DOHH2 (cell line): ENCODE measurements around the gene NEURL3.

Source experiments
- H3F3A ChIP-seq: fragments of 200-600 bp; sonication (generic), shearing (Covaris generic); 2 replicates; pipeline ENCODE4 v1.6.0; 2016; ENCODE audit warnings: antibody characterized with exemption, mild to moderate bottlenecking; ENCODE audit not compliant: control insufficient read depth, insufficient read depth
- H3K27ac ChIP-seq: fragments of 200-600 bp; sonication (generic); 2 replicates; pipeline ENCODE4 v1.5.1; 2014; ENCODE audit warnings: low read depth, mild to moderate bottlenecking, low read length, moderate library complexity
- H3K27me3 ChIP-seq: fragments of 200-600 bp; sonication (generic); 2 replicates; pipeline ENCODE4 v1.6.1; 2014; ENCODE audit warnings: mild to moderate bottlenecking, low read length, mixed read lengths; ENCODE audit not compliant: control insufficient read depth
- H3K36me3 ChIP-seq: fragments of 200-600 bp; sonication (generic); 2 replicates; pipeline ENCODE4 v1.6.1; 2014; ENCODE audit warnings: mild to moderate bottlenecking, low read length, moderate library complexity, mixed read lengths; ENCODE audit not compliant: control insufficient read depth
- H3K4me1 ChIP-seq: fragments of 200-600 bp; sonication (generic); 2 replicates; pipeline ENCODE4 v1.6.1; 2014; ENCODE audit warnings: mild to moderate bottlenecking, low read length, mixed read lengths; ENCODE audit not compliant: control insufficient read depth
- H3K4me2 ChIP-seq: fragments of 200-600 bp; sonication (generic); 2 replicates; pipeline ENCODE4 v1.6.0; 2014; ENCODE audit warnings: mild to moderate bottlenecking, low read length, moderate library complexity
- H3K4me3 ChIP-seq: fragments of 200-600 bp; sonication (generic); 2 replicates; pipeline ENCODE4 v1.5.1; 2014; ENCODE audit warnings: mild to moderate bottlenecking, low read length, mixed read lengths
- H3K79me2 ChIP-seq: fragments of 200-600 bp; sonication (generic); 2 replicates; pipeline ENCODE4 v1.6.1; 2014; ENCODE audit warnings: mild to moderate bottlenecking, low read length, mixed read lengths; ENCODE audit not compliant: control insufficient read depth
- H3K9me2 ChIP-seq: fragments of 200-600 bp; sonication (generic); replicated peaks from 2 replicates; pipeline ENCODE4 v1.6.1; 2014; ENCODE audit warnings: mild to moderate bottlenecking, low read length, mixed read lengths; ENCODE audit not compliant: control insufficient read depth
- H3K9me3 ChIP-seq: fragments of 200-600 bp; sonication (generic); 2 replicates; pipeline ENCODE4 v1.6.1; 2014; ENCODE audit warnings: antibody characterized with exemption, low read length, mixed read lengths; ENCODE audit not compliant: control insufficient read depth, insufficient read depth
- H4K20me1 ChIP-seq: fragments of 200-600 bp; sonication (generic); 2 replicates; pipeline ENCODE4 v1.6.0; 2014; ENCODE audit warnings: low read depth, mild to moderate bottlenecking, antibody characterized with exemption, low read length, moderate library complexity; ENCODE audit not compliant: control insufficient read depth, insufficient read depth
- CTCF ChIP-seq: fragments of 200-600 bp; sonication (generic); IDR thresholded peaks from one replicate; pipeline ENCODE4 v1.5.1; 2014; ENCODE audit warnings: antibody characterized with exemption, mild to moderate bottlenecking, low read depth, low read length; ENCODE audit not compliant: poor library complexity, severe bottlenecking
- EZH2phosphoT487 ChIP-seq: fragments of 200-600 bp; sonication (generic); IDR thresholded peaks from 2 replicates; pipeline ENCODE4 v1.6.1; 2017; ENCODE audit warnings: borderline replicate concordance, mild to moderate bottlenecking, antibody characterized with exemption, low read length, moderate library complexity, mixed read lengths

Gene NEURL3

GRCh38 chr2:96553176-96553956 lies 48.2 kb upstream of the NEURL3 start:
- no peak for TF ChIP-seq EZH2phosphoT487
- TF ChIP-seq CTCF, result no peak
- Histone ChIP-seq H4K20me1 (no peaks in the 10 kb centered on the region), H3K27ac (no peak overlapping the region), H3K4me3 (no peak overlapping the region), H3K9me2 (no peaks in the 10 kb centered on the region), H3K9me3 (no peaks in the 10 kb centered on the region), H3K4me1 (peaks cover 6% of the 10 kb centered on the region), H3K79me2 (no peaks in the 10 kb centered on the region), H3K4me2 (no peak overlapping the region), H3K36me3 (no peaks in the 10 kb centered on the region), H3F3A (no peaks in the 10 kb centered on the region), H3K27me3 (no peaks in the 10 kb centered on the region)

- peaks cover 6% of the 10 kb centered on the region for H3K4me1 ChIP-seq
Measured at GRCh38 chr2:96552315-96553175, 47.4 kb upstream of the NEURL3 start.

GRCh38 chr2:96551605-96552314 lies 46.6 kb upstream of the NEURL3 start:
- peaks cover 6% of the 10 kb centered on the region for H3K4me1 ChIP-seq
- no peaks in the 10 kb centered on the region for H3K27me3 ChIP-seq
- H3K9me3 ChIP-seq, result no peaks in the 10 kb centered on the region
- no peaks in the 10 kb centered on the region for H3K36me3 ChIP-seq
- no peaks in the 10 kb centered on the region for H3F3A ChIP-seq
- no peak overlapping the region for H3K27ac ChIP-seq
- no peaks in the 10 kb centered on the region for H3K9me2 ChIP-seq
- no peak overlapping the region for H3K4me3 ChIP-seq
- H4K20me1 ChIP-seq, result no peaks in the 10 kb centered on the region
- no peaks in the 10 kb centered on the region for H3K79me2 ChIP-seq
- H3K4me2 ChIP-seq, result no peak overlapping the region
- TF ChIP-seq CTCF (no peak), EZH2phosphoT487 (no peak)

More at GRCh38 chr2:96552315-96553175, 47.4 kb upstream of the NEURL3 start:
- no peak for TF ChIP-seq CTCF
- TF ChIP-seq EZH2phosphoT487, result no peak
- Histone ChIP-seq H3K79me2 (no peaks in the 10 kb centered on the region), H3K4me3 (no peak overlapping the region), H3K4me2 (no peak overlapping the region), H3K36me3 (no peaks in the 10 kb centered on the region), H3K27ac (no peak overlapping the region), H3K27me3 (no peaks in the 10 kb centered on the region), H4K20me1 (no peaks in the 10 kb centered on the region), H3F3A (no peaks in the 10 kb centered on the region), H3K9me3 (no peaks in the 10 kb centered on the region), H3K9me2 (no peaks in the 10 kb centered on the region)
